Measurements from ENCODE around the gene MGAT5B.

GRCh38 chr17:76989519-76989918, 121.3 kb downstream of the MGAT5B start:
- TF ChIP-seq CTCF (IDR thresholded peaks at IDR 0.05 in 8 of 11, conservative IDR thresholded peaks at IDR 0.05 in 3 of 11) (no peak), POLR2AphosphoS5 (IDR thresholded peaks at IDR 0.05) (no peak)
